GM18502 (cell line): ENCODE measurements around the gene RGS7BP.
"Not testable (repeated sequence)": the region's sequence is repeated elsewhere in the genome, so short reads cannot be mapped to it uniquely, and the experiment has no call there.

Source experiments
- ATAC-seq: cut with Tn5 transposase; IDR thresholded peaks from one replicate; pipeline ENCODE4 v1.9.1; 2021; ENCODE audit warnings: mild to moderate bottlenecking; ENCODE audit not compliant: unreplicated experiment, poor library complexity

RGS7BP gene

DNA sequence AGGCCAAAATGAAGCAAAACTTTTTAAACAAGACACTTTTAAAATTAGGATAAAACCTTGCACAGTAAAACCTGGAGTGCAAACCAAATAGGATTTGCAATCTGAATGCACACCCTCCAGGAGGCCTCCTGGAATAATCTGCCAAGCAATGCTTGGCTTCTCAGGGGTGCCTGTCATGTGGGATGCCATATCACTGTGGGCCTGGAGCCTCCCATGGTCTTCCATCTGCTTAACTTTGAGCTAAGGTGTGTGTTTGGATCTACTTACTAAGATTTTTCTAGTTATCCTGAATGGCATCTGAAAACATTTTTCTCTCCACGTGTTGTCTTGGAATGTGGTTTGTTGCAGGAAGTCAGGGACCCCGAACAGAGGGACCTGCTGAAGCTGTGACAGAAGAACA is 52.1 kb downstream of the RGS7BP start:
- ATAC-seq: no peak

GRCh38 chr5:64558641-64559040 is 52.8 kb downstream of the RGS7BP start:
- not testable (repeated sequence) for ATAC-seq

DNA sequence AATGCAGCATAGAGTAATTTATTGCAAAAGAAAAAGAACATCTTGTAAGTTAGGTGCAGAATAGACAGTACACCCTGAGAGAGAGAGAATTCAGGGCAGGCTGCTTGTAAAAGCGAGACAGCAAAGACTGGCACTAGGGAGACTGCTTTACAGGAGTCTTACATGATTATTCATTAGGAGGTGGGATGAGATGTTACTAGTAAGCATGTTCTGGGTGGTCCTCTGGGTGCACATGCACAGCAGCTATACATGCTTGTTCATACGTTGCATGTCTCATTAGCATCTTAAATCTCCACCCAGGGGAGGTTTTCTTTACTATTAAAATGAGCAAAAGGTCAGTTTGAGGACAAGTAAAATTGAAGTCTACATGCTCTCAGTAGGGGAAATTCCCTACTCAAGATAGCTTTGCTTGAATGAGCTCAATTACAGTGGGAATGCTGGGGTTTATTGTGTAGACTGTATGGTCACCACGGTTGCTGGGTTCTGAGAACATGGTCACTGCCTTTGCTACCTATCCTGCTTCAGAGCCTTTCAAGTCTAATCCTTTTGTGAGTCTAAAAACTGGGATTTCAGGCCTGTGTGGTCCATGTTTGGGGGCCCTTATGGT is 60.6 kb downstream of the RGS7BP start:
- no peak for ATAC-seq

DNA sequence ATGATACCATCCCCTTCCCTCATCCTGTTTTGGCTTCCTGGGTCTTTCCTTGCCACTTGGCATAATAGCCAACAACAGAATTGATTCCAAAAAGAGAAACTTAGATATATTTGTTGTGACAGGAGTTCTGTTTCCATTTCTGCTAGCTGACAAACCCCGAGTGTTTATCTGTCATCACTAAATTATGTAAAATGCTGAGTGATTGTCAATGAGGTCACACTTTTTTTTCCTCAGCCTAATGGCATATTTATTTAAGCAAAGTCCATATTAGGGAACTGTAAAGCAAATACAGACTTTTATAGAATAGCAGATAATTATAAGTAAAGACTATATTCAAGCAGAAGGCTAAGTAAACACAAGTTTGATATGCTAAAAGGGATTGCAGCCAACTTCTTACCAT is 64.0 kb downstream of the RGS7BP start:
- ATAC-seq: no peak

GRCh38 chr5:64570395-64570996 is 64.7 kb downstream of the RGS7BP start:
- ATAC-seq: no peak

- no peak for ATAC-seq
These were observed 69.7 kb downstream of the RGS7BP start for GRCh38 chr5:64575561-64575960.

GRCh38 chr5:64576250-64576649 is 70.4 kb downstream of the RGS7BP start:
- no peak for ATAC-seq

GRCh38 chr5:64585646-64586045 is 79.8 kb downstream of the RGS7BP start:
- ATAC-seq: no peak

DNA sequence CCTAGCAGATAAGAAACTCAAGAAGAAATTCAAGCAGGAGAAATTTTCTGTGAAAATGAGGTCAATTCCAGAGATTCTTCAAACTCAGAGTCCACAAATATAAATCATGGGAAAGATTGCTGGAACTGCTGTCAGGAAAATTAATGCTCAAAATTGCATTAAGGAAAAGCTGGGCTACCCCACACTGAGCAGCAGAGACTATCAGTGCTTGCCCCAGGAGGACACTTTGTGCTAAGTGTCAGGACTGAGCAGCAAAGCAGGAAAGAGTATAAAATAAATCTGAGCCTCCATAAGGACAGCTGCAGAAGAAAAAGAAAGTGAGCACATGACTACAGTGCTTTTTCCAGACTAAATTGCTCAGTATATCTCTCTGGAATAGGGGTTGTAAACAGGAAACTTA is 81.6 kb downstream of the RGS7BP start:
- ATAC-seq: no peak

GRCh38 chr5:64592730-64593341 is 87.0 kb downstream of the RGS7BP start:
- ATAC-seq: no peak

- ATAC-seq: no peak
These were observed 88.2 kb downstream of the RGS7BP start for GRCh38 chr5:64594025-64594424.

DNA sequence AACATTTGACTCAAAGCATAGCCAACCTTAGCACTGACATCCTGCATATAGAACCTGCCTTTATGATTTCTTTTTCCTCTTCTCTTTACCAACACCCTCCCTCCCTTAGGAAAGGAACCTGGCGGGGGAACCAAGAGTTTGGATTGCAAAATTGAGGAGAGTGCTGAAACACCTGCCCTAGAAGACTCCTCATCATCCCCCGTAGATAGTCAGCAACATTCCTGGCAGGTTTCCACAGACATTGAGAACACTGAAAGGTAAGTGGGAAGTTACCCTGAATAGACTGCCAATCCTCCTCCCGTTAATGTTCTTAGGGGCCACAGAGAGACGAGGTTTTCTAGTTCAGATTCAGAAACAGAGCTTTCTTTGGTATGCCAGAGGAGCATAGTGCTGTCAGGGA is 88.8 kb downstream of the RGS7BP start:
- ATAC-seq: no peak

- ATAC-seq: no peak
These were observed 89.4 kb downstream of the RGS7BP start for GRCh38 chr5:64595031-64595855.

GRCh38 chr5:64599226-64599625 is 93.4 kb downstream of the RGS7BP start:
- no peak for ATAC-seq

DNA sequence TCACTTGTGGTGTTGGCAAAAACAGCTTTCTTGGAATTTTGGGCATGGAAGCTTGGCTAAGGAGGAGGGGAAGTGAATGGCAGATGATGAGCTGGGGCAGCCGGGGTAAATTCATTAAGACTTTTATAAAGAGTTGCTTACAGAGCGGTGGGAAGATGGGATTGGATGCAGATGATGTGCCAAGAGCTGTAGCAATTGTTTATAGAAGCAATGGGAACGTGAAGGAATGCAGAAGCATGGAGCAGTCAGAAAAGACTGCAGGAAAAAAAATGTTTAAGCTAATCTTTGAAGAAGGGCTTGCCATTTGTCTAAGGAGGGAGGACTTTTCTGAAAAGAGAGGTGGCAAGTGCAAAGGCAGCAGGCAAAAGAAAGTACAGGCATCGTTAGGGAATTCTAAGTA is 97.9 kb downstream of the RGS7BP start:
- no peak for ATAC-seq

DNA sequence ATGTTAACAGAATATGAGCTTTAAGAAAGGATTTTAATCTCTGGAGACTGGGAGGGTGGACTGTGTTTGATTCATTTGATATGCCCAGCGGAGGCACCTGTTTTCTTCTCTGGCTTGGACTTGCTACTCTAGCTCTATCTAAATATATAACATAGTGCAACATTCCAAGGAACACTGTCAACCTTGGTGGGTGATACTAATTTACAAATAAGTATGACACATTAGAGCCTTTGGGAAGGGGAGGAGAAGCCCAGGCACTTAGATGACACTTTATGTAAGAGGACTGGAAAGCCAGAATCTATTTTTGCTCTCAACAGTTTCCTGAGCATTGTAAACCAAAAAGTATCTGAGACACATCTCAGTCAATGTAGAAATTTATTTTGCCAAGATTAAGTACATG is 101.1 kb downstream of the RGS7BP start:
- no peak for ATAC-seq

- no peak for ATAC-seq
These were observed 106.6 kb downstream of the RGS7BP start for GRCh38 chr5:64612344-64612961.

- ATAC-seq: no peak
These were observed 110.1 kb downstream of the RGS7BP start for GRCh38 chr5:64615895-64616294.

GRCh38 chr5:64619609-64620008 is 113.8 kb downstream of the RGS7BP start:
- no peak for ATAC-seq

DNA sequence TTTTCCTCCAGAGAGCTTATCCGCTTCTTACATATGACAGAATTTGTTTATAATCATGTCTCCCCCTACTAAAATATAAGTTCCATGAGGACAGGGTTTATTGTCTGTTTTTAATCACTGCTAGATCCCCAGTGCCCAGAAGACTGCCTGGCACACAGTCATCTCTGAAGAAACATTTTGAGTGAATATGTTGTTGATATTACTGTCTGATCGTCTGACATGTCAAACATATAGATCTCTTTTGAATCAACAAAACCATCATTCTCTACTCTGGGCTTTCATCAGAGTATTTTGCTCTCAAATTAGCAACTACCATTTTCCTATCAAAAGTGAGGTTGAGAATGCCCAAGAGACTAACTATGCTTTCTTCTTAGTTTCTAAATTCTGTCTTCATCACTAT is 117.2 kb downstream of the RGS7BP start:
- no peak for ATAC-seq

DNA sequence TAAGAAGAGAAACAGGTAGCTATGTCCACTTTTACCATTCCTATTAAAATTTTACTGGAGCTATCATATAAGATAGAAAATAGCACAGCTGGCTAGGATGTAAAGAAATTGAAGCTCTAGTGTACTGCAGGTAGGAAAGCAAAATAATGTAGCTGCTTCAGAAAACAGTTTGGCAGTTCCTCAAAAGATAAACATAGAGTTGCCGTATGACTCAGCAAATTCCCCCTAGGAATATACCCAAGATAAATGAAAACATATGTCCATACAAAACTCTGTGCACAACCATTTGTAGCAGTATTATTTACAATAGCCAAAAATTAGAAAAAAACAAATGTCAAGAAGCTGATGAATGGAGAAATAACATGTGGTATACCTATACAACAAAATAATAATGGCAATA is 119.9 kb downstream of the RGS7BP start:
- ATAC-seq: no peak
